ENCODE data around the gene OTOP3. TPM values are rescaled to one million over a fixed set of nuclear protein-coding genes. Genes with fewer than 3 reads are reported as not detected.

The OTOP3 gene
- total RNA-seq, 1 experiment from 2014 or later: not detected

- H3K9me2 ChIP-seq (replicated peaks; ENCODE audit: low read length): no peaks in the 10 kb centered on the region
- ChIA-PET CTCF (no interaction called here), POLR2A (ENCODE audit: unreplicated experiment) (no interaction called here)
- no peaks in the 10 kb centered on the region for H3K36me3 ChIP-seq (ENCODE audit: low read depth, low read length)
- DNase-seq: no peak
- no peak overlapping the region for H2AFZ ChIP-seq (ENCODE audit: low read length)
- no peak overlapping the region for H3K9ac ChIP-seq (ENCODE audit: low read length)
- no peak overlapping the region for H3K27ac ChIP-seq (ENCODE audit: low read length)
- H3K79me2 ChIP-seq (ENCODE audit: low read length): no peaks in the 10 kb centered on the region
- intact Hi-C loops (cut with micrococcal nuclease): no loop called here
- H3K27me3 ChIP-seq (ENCODE audit: low read length): no peaks in the 10 kb centered on the region
- no peak overlapping the region for H3K4me3 ChIP-seq (ENCODE audit: low read length)
- TF ChIP-seq CTCF (conservative IDR thresholded peaks at IDR 0.05; ENCODE audit: low read depth, low read length) (no peak), EZH2 (IDR thresholded peaks at IDR 0.05; ENCODE audit: low read length, unreplicated experiment) (no peak), EZH2phosphoT487 (IDR thresholded peaks at IDR 0.05; ENCODE audit: borderline replicate concordance, low read length) (no peak)
- peaks cover 5% of the 10 kb centered on the region; the same call in 1 of the 2 replicates for H3K4me1 ChIP-seq (ENCODE audit: insufficient read depth, low read length)
- H3F3A ChIP-seq (ENCODE audit: low read length, unreplicated experiment): no peaks in the 10 kb centered on the region
- H3K9me3 ChIP-seq (ENCODE audit: low read length): no peaks in the 10 kb centered on the region
- ATAC-seq: no peak
- BruUV-seq (replicated peaks): no TSS peak
- H4K20me1 ChIP-seq (ENCODE audit: low read length): no peaks in the 10 kb centered on the region
- H3K4me2 ChIP-seq (ENCODE audit: low read length): no peak overlapping the region
These were observed 19.1 kb downstream of the OTOP3 start for GRCh38 chr17:74954665-74955421.

GRCh38 chr17:74956093-74956492 is 20.4 kb downstream of the OTOP3 start:
- no peak overlapping the region for H3K9ac ChIP-seq (ENCODE audit: low read length)
- no peaks in the 10 kb centered on the region for H3K9me3 ChIP-seq (ENCODE audit: low read length)
- no peaks in the 10 kb centered on the region for H4K20me1 ChIP-seq (ENCODE audit: low read length)
- H3K36me3 ChIP-seq (ENCODE audit: low read depth, low read length): no peaks in the 10 kb centered on the region
- BruUV-seq (replicated peaks): no TSS peak
- H3K27me3 ChIP-seq (ENCODE audit: low read length): no peaks in the 10 kb centered on the region
- no peak for TF ChIP-seq EZH2 (IDR thresholded peaks at IDR 0.05; ENCODE audit: low read length, unreplicated experiment)
- no peak for TF ChIP-seq EZH2phosphoT487 (IDR thresholded peaks at IDR 0.05; ENCODE audit: borderline replicate concordance, low read length)
- no peak for TF ChIP-seq CTCF (conservative IDR thresholded peaks at IDR 0.05; ENCODE audit: low read depth, low read length)
- H3K27ac ChIP-seq (ENCODE audit: low read length): no peak overlapping the region
- H3K79me2 ChIP-seq (ENCODE audit: low read length): no peaks in the 10 kb centered on the region
- no peaks in the 10 kb centered on the region for H3K9me2 ChIP-seq (replicated peaks; ENCODE audit: low read length)
- no peak overlapping the region for H3K4me3 ChIP-seq (ENCODE audit: low read length)
- no peak overlapping the region for H3K4me2 ChIP-seq (ENCODE audit: low read length)
- no peak overlapping the region for H2AFZ ChIP-seq (ENCODE audit: low read length)
- H3F3A ChIP-seq (ENCODE audit: low read length, unreplicated experiment): no peaks in the 10 kb centered on the region
- POLR2A ChIA-PET (ENCODE audit: unreplicated experiment): no interaction called here
- intact Hi-C loops (cut with micrococcal nuclease): no loop called here
- H3K4me1 ChIP-seq (ENCODE audit: insufficient read depth, low read length): no peaks in the 10 kb centered on the region
- no peak for ATAC-seq
- CTCF ChIA-PET: no interaction called here
- no peak for DNase-seq

All from PC-3 (cell line).